GM12878 (cell line): ENCODE results near the gene STRADB. TPM values are rescaled to one million over a fixed set of nuclear protein-coding genes. Genes with fewer than 3 reads are reported as not detected.

Experiments used
- ATAC-seq: fragments of 200-7000 bp; cut with Tn5 transposase; 3 replicates; pipeline ENCODE4 v1.9.1; 2020; ENCODE audit warnings: mild to moderate bottlenecking, moderate library complexity
- BruUV-seq: library from RNA; stranded (reverse); fragments of 400-500 nt; replicated peaks from 2 replicates; lab custom pipeline; 2021; lab: Mats Ljungman, UMichigan
- CTCF ChIA-PET: fragments of 300-600 bp; sonication (Branson Sonifier 250); formaldehyde crosslinking; extraction: SDS; loops from one replicate; lab custom pipeline; 2021; ENCODE audit warnings: inconsistent platforms; lab: Yijun Ruan, JAX
- POLR2A ChIA-PET: fragments of 350-600 bp; formaldehyde crosslinking; extraction: SDS; loops from one replicate; lab custom pipeline; 2021; ENCODE audit warnings: inconsistent platforms; lab: Charles Lee
- RAD21 ChIA-PET: fragments of 300-600 bp; sonication (Branson Sonifier 250); formaldehyde crosslinking; loops from one replicate; lab custom pipeline; 2023; ENCODE audit warnings: antibody characterized with exemption; ENCODE audit not compliant: unreplicated experiment; lab: Charles Lee
- SMC1A ChIA-PET: fragments of 300-600 bp; sonication (Branson Sonifier 250); formaldehyde crosslinking; loops from one replicate; lab custom pipeline; 2023; ENCODE audit not compliant: unreplicated experiment, uncharacterized antibody; lab: Charles Lee
- DNase-seq: peaks from one replicate; pipeline ENCODE4 v3.0.0-alpha.2; 2011; ENCODE audit warnings: low read depth, low spot score
- FAIRE-seq: peaks from 3 replicates; lab custom pipeline; 2011; peaks lifted over from hg19 to GRCh38; lab: Jason Lieb, UNC
- H2AFZ ChIP-seq: 2 replicates; pipeline ENCODE4 v1.6.0; 2011; ENCODE audit warnings: low read depth, low read length, control low read depth; ENCODE audit not compliant: control insufficient read depth
- H3K27ac ChIP-seq: 2 replicates; pipeline ENCODE4 v1.5.1; 2011; ENCODE audit warnings: control low read depth; ENCODE audit not compliant: control insufficient read depth, insufficient read depth
- H3K27me3 ChIP-seq, 2 experiments: replicated peaks in 1 of 2; 2 replicates each; pipeline versions ENCODE4 v1.6.0 to v1.6.1; 2011; ENCODE audit warnings: low read length in 1 of 2; ENCODE audit not compliant: control insufficient read depth in 2 of 2, insufficient read depth in 2 of 2
- H3K36me3 ChIP-seq, 2 experiments: 2 replicates each; pipeline ENCODE4 v1.5.1; 2011; ENCODE audit warnings: low read length in 1 of 2; ENCODE audit not compliant: control insufficient read depth in 2 of 2, insufficient read depth in 2 of 2
- H3K4me1 ChIP-seq: 2 replicates; pipeline ENCODE4 v1.6.1; 2011; ENCODE audit warnings: mild to moderate bottlenecking, low read length, moderate library complexity, mixed read lengths; ENCODE audit not compliant: control insufficient read depth, insufficient read depth
- H3K4me2 ChIP-seq: 2 replicates; pipeline ENCODE4 v1.6.0; 2011; ENCODE audit warnings: control low read depth; ENCODE audit not compliant: control insufficient read depth, insufficient read depth
- H3K4me3 ChIP-seq: fragments of 200-600 bp; sonication (generic); 2 replicates; pipeline ENCODE4 v1.5.1; 2016
- H3K79me2 ChIP-seq: 2 replicates; pipeline ENCODE4 v1.6.0; 2011; ENCODE audit warnings: low read length; ENCODE audit not compliant: control insufficient read depth, insufficient read depth
- H3K9ac ChIP-seq: 2 replicates; pipeline ENCODE4 v1.8.0; 2011; ENCODE audit warnings: low read length, control low read depth, mixed read lengths; ENCODE audit not compliant: control insufficient read depth, insufficient read depth
- H3K9me3 ChIP-seq: replicated peaks from 3 replicates; pipeline ENCODE4 v1.5.1; 2011; ENCODE audit warnings: mild to moderate bottlenecking, low read length; ENCODE audit not compliant: control insufficient read depth, insufficient read depth
- H4K20me1 ChIP-seq: 2 replicates; pipeline ENCODE4 v1.6.0; 2011; ENCODE audit not compliant: control insufficient read depth, insufficient read depth
- EP300 ChIP-seq, 2 experiments: fragments of 150-350 bp in 1 of 2; IDR thresholded peaks; 2 replicates each; pipeline ENCODE4 v1.6.1; 2011 to 2012; ENCODE audit warnings: low read depth in 2 of 2, low read length in 2 of 2, borderline replicate concordance in 1 of 2, improper control_type of control experiment in 1 of 2, inconsistent platforms in 1 of 2; ENCODE audit not compliant: control insufficient read depth in 1 of 2
- IRF3 ChIP-seq: fragments of 450-650 bp; IDR thresholded peaks from 2 replicates; pipeline ENCODE4 v1.6.1; 2014; ENCODE audit warnings: mild to moderate bottlenecking
- JUND ChIP-seq: IDR thresholded peaks from 2 replicates; pipeline ENCODE4 v1.6.1; 2012; ENCODE audit warnings: low read depth, mild to moderate bottlenecking, low read length, improper control_type of control experiment, moderate library complexity
- LARP7 ChIP-seq: fragments of 450-650 bp; IDR thresholded peaks from 2 replicates; pipeline ENCODE4 v1.6.1; 2017; ENCODE audit warnings: mild to moderate bottlenecking
- NFXL1 ChIP-seq: fragments of 450-650 bp; IDR thresholded peaks from 2 replicates; pipeline ENCODE4 v1.6.1; 2017; ENCODE audit warnings: antibody characterized with exemption, mild to moderate bottlenecking, borderline replicate concordance
- WRNIP1 ChIP-seq: IDR thresholded peaks from 2 replicates; pipeline ENCODE4 v1.6.1; 2011; ENCODE audit warnings: low read depth, low read length, improper control_type of control experiment, borderline replicate concordance
- WGBS: methylation state at CpG from one replicate; pipeline ENCODE4 v1.1.6; 2016; ENCODE audit warnings: low lambda C conversion rate; ENCODE audit not compliant: insufficient replicate concordance, insufficient coverage; ENCODE audit errors: missing lambda C conversion rate; 5-methylcytosine and 5-hydroxymethylcytosine counted together
- in situ Hi-C: fragments of 300-500 bp; cut with MboI; formaldehyde crosslinking; loops from 9 replicates; pipeline ENCODE4 v1.14.3; 2018; ENCODE audit warnings: mixed read lengths
- intact Hi-C: fragments of 100-400 bp; cut with micrococcal nuclease; formaldehyde crosslinking; loops from one replicate; pipeline ENCODE4 v1.14.2; 2022; ENCODE audit not compliant: unreplicated experiment
- polyA plus RNA-seq, 11 experiments: library from polyadenylated mRNA; depleted of rRNA in 4 of 11; unstranded in 6 of 11; stranded (reverse) in 5 of 11; fragments of >200 nt; fragmentation: Nextera tagmentation in 4 of 11; fragmentation: Illumina TruSeq in 1 of 11; extraction: Ambion mirVana in 4 of 11; extraction: Trizol in 1 of 11; gene quantifications; 1 replicate in 1 of 11; 2 replicates in 10 of 11; pipeline versions ENCODE4 v1.2.1 to v1.2.3, GENCODE V29; 2011 to 2016; ENCODE audit warnings: inconsistent platforms in 2 of 11, missing spikeins in 2 of 11, low read depth in 1 of 11
- total RNA-seq, 4 experiments: library from RNA; depleted of rRNA in 3 of 4; stranded (reverse); fragments of >200 nt in 3 of 4; fragmentation: Illumina TruSeq in 1 of 4; extraction: Trizol in 1 of 4; gene quantifications; 2 replicates each; pipeline versions ENCODE4 v1.2.1 to v1.2.3, GENCODE V29; 2013 to 2021
- TF ChIP-seq, protein P1 (sequence below): fragments of 450-650 bp; IDR thresholded peaks from 2 replicates; pipeline ENCODE4 v1.6.1; 2018; ENCODE audit warnings: mild to moderate bottlenecking, low read depth, moderate library complexity; ENCODE audit not compliant: partially characterized antibody

STRADB gene
- total and polyA plus RNA-seq, 10 of the 15 experiments (the other 5 are each of a cell fraction or from before 2014, with no cell fraction given): 7.6 to 58.3 (median 32.2) TPM

DNA sequence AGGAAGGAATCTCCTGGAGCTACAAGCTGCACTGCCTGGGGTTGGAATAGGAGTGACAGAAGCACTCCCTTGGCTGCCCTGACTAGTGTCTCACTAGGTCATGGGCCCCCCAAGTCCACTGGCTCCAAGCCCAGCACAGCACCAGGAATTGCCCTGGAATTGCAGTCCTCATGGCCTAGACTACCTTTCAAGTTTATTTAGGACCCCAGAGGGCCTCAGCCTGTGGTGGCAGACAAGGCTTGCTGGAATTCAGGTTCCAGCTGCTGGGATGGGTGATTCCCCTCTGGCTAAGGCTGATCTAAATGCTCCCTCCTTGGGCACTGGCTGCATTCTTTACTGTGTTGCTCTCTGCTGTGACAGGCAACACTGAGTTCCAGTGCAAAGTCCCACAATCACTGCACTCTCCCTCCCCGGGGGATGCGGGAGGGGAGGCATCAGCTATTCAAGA, 14.0 kb downstream of the STRADB start (continued):
- TF ChIP-seq WRNIP1: no peak
- TF ChIP-seq, protein P1, sequence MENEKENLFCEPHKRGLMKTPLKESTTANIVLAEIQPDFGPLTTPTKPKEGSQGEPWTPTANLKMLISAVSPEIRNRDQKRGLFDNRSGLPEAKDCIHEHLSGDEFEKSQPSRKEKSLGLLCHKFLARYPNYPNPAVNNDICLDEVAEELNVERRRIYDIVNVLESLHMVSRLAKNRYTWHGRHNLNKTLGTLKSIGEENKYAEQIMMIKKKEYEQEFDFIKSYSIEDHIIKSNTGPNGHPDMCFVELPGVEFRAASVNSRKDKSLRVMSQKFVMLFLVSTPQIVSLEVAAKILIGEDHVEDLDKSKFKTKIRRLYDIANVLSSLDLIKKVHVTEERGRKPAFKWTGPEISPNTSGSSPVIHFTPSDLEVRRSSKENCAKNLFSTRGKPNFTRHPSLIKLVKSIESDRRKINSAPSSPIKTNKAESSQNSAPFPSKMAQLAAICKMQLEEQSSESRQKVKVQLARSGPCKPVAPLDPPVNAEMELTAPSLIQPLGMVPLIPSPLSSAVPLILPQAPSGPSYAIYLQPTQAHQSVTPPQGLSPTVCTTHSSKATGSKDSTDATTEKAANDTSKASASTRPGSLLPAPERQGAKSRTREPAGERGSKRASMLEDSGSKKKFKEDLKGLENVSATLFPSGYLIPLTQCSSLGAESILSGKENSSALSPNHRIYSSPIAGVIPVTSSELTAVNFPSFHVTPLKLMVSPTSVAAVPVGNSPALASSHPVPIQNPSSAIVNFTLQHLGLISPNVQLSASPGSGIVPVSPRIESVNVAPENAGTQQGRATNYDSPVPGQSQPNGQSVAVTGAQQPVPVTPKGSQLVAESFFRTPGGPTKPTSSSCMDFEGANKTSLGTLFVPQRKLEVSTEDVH: no peak

GRCh38 chr2:201466050-201466675, 14.6 kb downstream of the STRADB start:
- Histone ChIP-seq H3K4me3 (no peak overlapping the region), H3K79me2 (no peaks in the 10 kb centered on the region), H4K20me1 (no peaks in the 10 kb centered on the region), H3K9ac (no peak overlapping the region), H3K36me3 (no peaks in the 10 kb centered on the region), H3K4me1 (no peaks in the 10 kb centered on the region), H3K27me3 (no peaks in the 10 kb centered on the region), H3K9me3 (no peaks in the 10 kb centered on the region), H2AFZ (no peak overlapping the region), H3K27ac (no peak overlapping the region), H3K4me2 (no peak overlapping the region)
- ChIA-PET SMC1A (no interaction called here), RAD21 (no interaction called here), CTCF (interaction anchor here (0.6 to 1.1 kb wide), 2 partner anchors 25 to 283 kb away, joined by 4 to 6 read pairs; partner anchors contain the start of gene CASP10), POLR2A (interaction anchor here (0.6 kb wide), 1 partner anchor 11 kb away, joined by 6 read pairs; no protein-coding TSS in a partner anchor)
- no TSS peak for BruUV-seq
- WGBS: 87% methylated on average over 3 of the region's 3 CpGs
- intact Hi-C loops: no loop called here
- ATAC-seq (no peak), DNase-seq (no peak), FAIRE-seq (no peak)
- in situ Hi-C loops: no loop called here
- TF ChIP-seq IRF3: no peak
- no peak for TF ChIP-seq EP300 (IDR thresholded peaks at IDR 0.05; ENCODE audit: borderline replicate concordance in 1 of 2, control insufficient read depth in 1 of 2, low read depth in 2 of 2, low read length in 2 of 2)
- no peak for TF ChIP-seq NFXL1
- no peak for TF ChIP-seq JUND
- TF ChIP-seq LARP7: no peak
